Stimulated activated CD4-positive, alpha-beta T cell treated with anti-CD3 and anti-CD28 coated beads, TNF-alpha, amount 100 ng/mL, for 24 hours (primary cell): ENCODE results near the gene UBL5.
"Not testable (repeated sequence)": the region's sequence is repeated elsewhere in the genome, so short reads cannot be mapped to it uniquely, and the experiment has no call there.

ENCODE experiments used
- DNase-seq, 3 experiments: peaks; one replicate each; pipeline ENCODE4 v3.0.0-alpha.2; 2020; ENCODE audit warnings: low read depth in 3 of 3

Gene UBL5

GRCh38 chr19:9811139-9811538, 16.6 kb upstream of the UBL5 start:
- DNase-seq, result no peak

GRCh38 chr19:9818175-9818733, 9.5 kb upstream of the UBL5 start:
- DNase-seq, result peak in 1 of 3 experiments; percentile 8

- DNase-seq, result peak; percentile 100
Observed at GRCh38 chr19:9818734-9819595, 8.8 kb upstream of the UBL5 start, which contains the start of gene FBXL12. FBXL12 (minus strand) TSS chr19:9819079; CDS start chr19:9818813, 266 bp downstream.

- DNase-seq, result no peak
Observed at GRCh38 chr19:9819596-9819909, 8.2 kb upstream of the UBL5 start.

GRCh38 chr19:9820034-9820433, 7.7 kb upstream of the UBL5 start:
- not testable (repeated sequence) for DNase-seq

GRCh38 chr19:9823816-9824215, 3.9 kb upstream of the UBL5 start:
- DNase-seq, result no peak

- DNase-seq, result no peak
Observed at GRCh38 chr19:9828551-9829063, 889 bp downstream of the UBL5 start.

GRCh38 chr19:9834307-9834725, 6.6 kb downstream of the UBL5 start:
- DNase-seq, result no peak

GRCh38 chr19:9834726-9835506, 7.2 kb downstream of the UBL5 start, which contains the start of gene PIN1:
PIN1 (plus strand) TSS chr19:9835318; CDS start chr19:9835345, 27 bp downstream.
- peak; percentile 99 for DNase-seq

GRCh38 chr19:9835507-9835949, 7.8 kb downstream of the UBL5 start:
- no peak for DNase-seq

- no peak for DNase-seq
Observed at GRCh38 chr19:9836021-9836420, 8.3 kb downstream of the UBL5 start.

GRCh38 chr19:9838324-9838723, 10.6 kb downstream of the UBL5 start:
- no peak for DNase-seq

GRCh38 chr19:9839415-9839814, 11.7 kb downstream of the UBL5 start:
- DNase-seq, result no peak

GRCh38 chr19:9842834-9843625, 15.3 kb downstream of the UBL5 start:
- no peak for DNase-seq

- DNase-seq, result not testable (repeated sequence)
Observed at GRCh38 chr19:9843626-9844273, 16.0 kb downstream of the UBL5 start.

GRCh38 chr19:9847087-9847671, 19.5 kb downstream of the UBL5 start:
- DNase-seq, result peak in 1 of 3 experiments; percentile 45

GRCh38 chr19:9848060-9848459, 20.3 kb downstream of the UBL5 start:
- no peak for DNase-seq

- no peak for DNase-seq
Observed at GRCh38 chr19:9848762-9849161, 21.0 kb downstream of the UBL5 start.

GRCh38 chr19:9849791-9850190, 22.1 kb downstream of the UBL5 start:
- no peak for DNase-seq

GRCh38 chr19:9850235-9850959, 22.7 kb downstream of the UBL5 start:
- DNase-seq, result no peak
